ENCODE data around the gene BFSP2.

BFSP2 gene

DNA sequence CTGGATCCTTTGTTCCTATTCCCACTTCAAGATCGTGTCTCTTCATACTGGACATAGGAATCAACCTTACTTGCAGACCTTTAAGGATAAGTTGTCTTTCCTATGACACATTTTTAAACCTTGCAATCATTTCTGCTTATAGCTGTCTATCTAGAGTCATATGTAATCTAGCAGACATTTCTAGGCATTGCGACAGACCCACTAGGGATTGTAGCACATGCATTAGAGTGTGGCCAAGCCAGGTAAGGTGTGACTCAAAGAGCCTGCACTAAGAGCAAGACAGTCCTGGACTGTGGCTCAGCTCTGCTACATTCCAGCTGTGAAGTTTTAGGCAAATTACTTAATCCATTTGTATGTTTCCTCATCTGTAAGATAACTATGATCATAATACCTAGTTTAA lies 38.8 kb upstream of the BFSP2 start:
- no peaks in the 10 kb centered on the region for H3K27me3 ChIP-seq (ENCODE audit: control insufficient read depth, low read length)
- H3K79me2 ChIP-seq (ENCODE audit: control insufficient read depth, low read length): no peaks in the 10 kb centered on the region
- H3F3A ChIP-seq (ENCODE audit: control insufficient read depth, insufficient read depth): no peaks in the 10 kb centered on the region
- H3K9me3 ChIP-seq (ENCODE audit: control insufficient read depth, insufficient read depth, low read length): no peaks in the 10 kb centered on the region
- H3K4me3 ChIP-seq (ENCODE audit: low read length): no peak overlapping the region
- H3K9me2 ChIP-seq (replicated peaks; ENCODE audit: control insufficient read depth, low read length): no peaks in the 10 kb centered on the region
- no peaks in the 10 kb centered on the region for H4K20me1 ChIP-seq (ENCODE audit: control insufficient read depth, insufficient read depth, low read depth, low read length)
- no peak for TF ChIP-seq EZH2phosphoT487 (IDR thresholded peaks at IDR 0.05; ENCODE audit: borderline replicate concordance, low read length)
- TF ChIP-seq, protein P1, sequence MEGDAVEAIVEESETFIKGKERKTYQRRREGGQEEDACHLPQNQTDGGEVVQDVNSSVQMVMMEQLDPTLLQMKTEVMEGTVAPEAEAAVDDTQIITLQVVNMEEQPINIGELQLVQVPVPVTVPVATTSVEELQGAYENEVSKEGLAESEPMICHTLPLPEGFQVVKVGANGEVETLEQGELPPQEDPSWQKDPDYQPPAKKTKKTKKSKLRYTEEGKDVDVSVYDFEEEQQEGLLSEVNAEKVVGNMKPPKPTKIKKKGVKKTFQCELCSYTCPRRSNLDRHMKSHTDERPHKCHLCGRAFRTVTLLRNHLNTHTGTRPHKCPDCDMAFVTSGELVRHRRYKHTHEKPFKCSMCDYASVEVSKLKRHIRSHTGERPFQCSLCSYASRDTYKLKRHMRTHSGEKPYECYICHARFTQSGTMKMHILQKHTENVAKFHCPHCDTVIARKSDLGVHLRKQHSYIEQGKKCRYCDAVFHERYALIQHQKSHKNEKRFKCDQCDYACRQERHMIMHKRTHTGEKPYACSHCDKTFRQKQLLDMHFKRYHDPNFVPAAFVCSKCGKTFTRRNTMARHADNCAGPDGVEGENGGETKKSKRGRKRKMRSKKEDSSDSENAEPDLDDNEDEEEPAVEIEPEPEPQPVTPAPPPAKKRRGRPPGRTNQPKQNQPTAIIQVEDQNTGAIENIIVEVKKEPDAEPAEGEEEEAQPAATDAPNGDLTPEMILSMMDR (IDR thresholded peaks at IDR 0.05; ENCODE audit: low read depth, low read length, poor library complexity, severe bottlenecking): no peak
- H3K27ac ChIP-seq (ENCODE audit: low read depth, low read length): no peak overlapping the region
- no peak overlapping the region for H3K4me2 ChIP-seq (ENCODE audit: low read length)
- no peaks in the 10 kb centered on the region for H3K36me3 ChIP-seq (ENCODE audit: control insufficient read depth, low read length)
- peaks cover 8% of the 10 kb centered on the region for H3K4me1 ChIP-seq (ENCODE audit: control insufficient read depth, low read length)

DNA sequence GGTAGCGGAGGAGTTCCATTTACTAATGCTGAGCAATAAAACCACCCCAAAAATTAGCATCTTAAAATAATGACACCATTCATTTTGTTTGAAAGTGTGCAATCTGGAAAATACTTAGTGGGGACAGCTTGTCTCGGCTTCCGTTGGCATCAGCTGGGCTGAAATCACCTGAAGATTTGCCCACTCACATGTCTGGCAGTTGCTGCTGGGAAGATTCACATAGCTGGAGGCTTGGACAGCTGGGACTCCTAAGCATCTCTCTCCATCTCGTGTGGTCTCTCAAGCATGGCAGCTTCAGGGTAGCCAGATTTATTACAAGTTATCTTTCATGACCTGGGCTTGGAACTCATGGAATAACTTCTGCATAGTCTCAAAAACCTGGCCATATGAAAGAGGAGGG lies 38.4 kb upstream of the BFSP2 start:
- TF ChIP-seq, protein P1 (IDR thresholded peaks at IDR 0.05; ENCODE audit: low read depth, low read length, poor library complexity, severe bottlenecking): no peak
- TF ChIP-seq EZH2phosphoT487 (IDR thresholded peaks at IDR 0.05; ENCODE audit: borderline replicate concordance, low read length): no peak
- Histone ChIP-seq H3K79me2 (ENCODE audit: control insufficient read depth, low read length) (no peaks in the 10 kb centered on the region), H3K4me3 (ENCODE audit: low read length) (no peak overlapping the region), H3K4me2 (ENCODE audit: low read length) (no peak overlapping the region), H3K36me3 (ENCODE audit: control insufficient read depth, low read length) (no peaks in the 10 kb centered on the region), H3K9me2 (replicated peaks; ENCODE audit: control insufficient read depth, low read length) (no peaks in the 10 kb centered on the region), H3K4me1 (ENCODE audit: control insufficient read depth, low read length) (peaks cover 8% of the 10 kb centered on the region), H3K9me3 (ENCODE audit: control insufficient read depth, insufficient read depth, low read length) (no peaks in the 10 kb centered on the region), H3K27me3 (ENCODE audit: control insufficient read depth, low read length) (no peaks in the 10 kb centered on the region), H3K27ac (ENCODE audit: low read depth, low read length) (no peak overlapping the region), H3F3A (ENCODE audit: control insufficient read depth, insufficient read depth) (no peaks in the 10 kb centered on the region), H4K20me1 (ENCODE audit: control insufficient read depth, insufficient read depth, low read depth, low read length) (no peaks in the 10 kb centered on the region)

DNA sequence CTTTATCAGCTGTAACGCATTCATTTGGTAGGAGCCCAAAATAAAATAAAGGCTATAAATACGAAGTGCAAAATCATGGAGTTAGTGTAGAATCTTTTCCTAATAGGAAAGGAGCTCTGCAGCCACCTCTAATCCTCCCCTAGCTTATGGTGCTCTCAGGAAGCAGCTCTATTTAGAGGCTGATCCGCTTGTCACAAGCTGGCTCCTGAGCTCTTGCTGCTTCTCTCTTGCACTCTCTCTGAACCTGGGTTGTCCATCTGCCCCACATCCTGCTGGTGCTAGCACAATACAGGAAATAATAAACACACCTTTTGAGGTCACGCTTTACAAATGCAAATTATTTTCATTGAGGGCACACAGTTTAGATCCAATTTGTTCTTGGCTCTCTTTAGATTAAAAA lies 37.3 kb upstream of the BFSP2 start:
- no peaks in the 10 kb centered on the region for H3K27me3 ChIP-seq (ENCODE audit: control insufficient read depth, low read length)
- H3K27ac ChIP-seq (ENCODE audit: low read depth, low read length): no peak overlapping the region
- no peaks in the 10 kb centered on the region for H3K36me3 ChIP-seq (ENCODE audit: control insufficient read depth, low read length)
- no peaks in the 10 kb centered on the region for H3F3A ChIP-seq (ENCODE audit: control insufficient read depth, insufficient read depth)
- TF ChIP-seq, protein P1 (IDR thresholded peaks at IDR 0.05; ENCODE audit: low read depth, low read length, poor library complexity, severe bottlenecking): no peak
- no peak for TF ChIP-seq EZH2phosphoT487 (IDR thresholded peaks at IDR 0.05; ENCODE audit: borderline replicate concordance, low read length)
- H3K9me3 ChIP-seq (ENCODE audit: control insufficient read depth, insufficient read depth, low read length): no peaks in the 10 kb centered on the region
- no peak overlapping the region for H3K4me3 ChIP-seq (ENCODE audit: low read length)
- H3K79me2 ChIP-seq (ENCODE audit: control insufficient read depth, low read length): no peaks in the 10 kb centered on the region
- no peak overlapping the region for H3K4me2 ChIP-seq (ENCODE audit: low read length)
- no peaks in the 10 kb centered on the region for H4K20me1 ChIP-seq (ENCODE audit: control insufficient read depth, insufficient read depth, low read depth, low read length)
- H3K4me1 ChIP-seq (ENCODE audit: control insufficient read depth, low read length): peaks cover 8% of the 10 kb centered on the region
- no peaks in the 10 kb centered on the region for H3K9me2 ChIP-seq (replicated peaks; ENCODE audit: control insufficient read depth, low read length)

DNA sequence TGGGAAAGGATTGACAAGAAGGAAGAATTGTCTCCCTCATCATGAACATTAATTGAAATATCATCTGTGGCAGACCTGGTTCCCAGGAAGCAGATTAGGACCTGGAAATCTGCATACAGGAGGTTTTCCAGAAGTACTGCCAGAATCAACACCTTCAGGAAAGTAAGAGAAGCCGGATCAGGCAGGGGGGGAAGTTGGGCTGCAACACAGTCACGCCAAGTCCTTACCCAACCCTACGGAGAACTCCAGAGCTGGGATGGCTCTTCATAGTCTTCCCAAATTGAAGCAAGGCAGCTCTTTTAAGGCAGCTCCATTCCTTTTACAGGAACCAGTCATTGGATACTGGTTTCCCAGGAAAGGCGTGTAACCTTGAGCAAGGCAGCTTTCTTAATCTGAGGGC lies 35.2 kb upstream of the BFSP2 start:
- Histone ChIP-seq H3K27me3 (ENCODE audit: control insufficient read depth, low read length) (no peaks in the 10 kb centered on the region), H3K4me1 (ENCODE audit: control insufficient read depth, low read length) (peaks cover 8% of the 10 kb centered on the region), H4K20me1 (ENCODE audit: control insufficient read depth, insufficient read depth, low read depth, low read length) (no peaks in the 10 kb centered on the region), H3K9me3 (ENCODE audit: control insufficient read depth, insufficient read depth, low read length) (no peaks in the 10 kb centered on the region), H3K27ac (ENCODE audit: low read depth, low read length) (no peak overlapping the region), H3F3A (ENCODE audit: control insufficient read depth, insufficient read depth) (no peaks in the 10 kb centered on the region), H3K79me2 (ENCODE audit: control insufficient read depth, low read length) (no peaks in the 10 kb centered on the region), H3K4me2 (ENCODE audit: low read length) (no peak overlapping the region), H3K4me3 (ENCODE audit: low read length) (no peak overlapping the region), H3K36me3 (ENCODE audit: control insufficient read depth, low read length) (no peaks in the 10 kb centered on the region), H3K9me2 (replicated peaks; ENCODE audit: control insufficient read depth, low read length) (no peaks in the 10 kb centered on the region)
- no peak for TF ChIP-seq EZH2phosphoT487 (IDR thresholded peaks at IDR 0.05; ENCODE audit: borderline replicate concordance, low read length)
- TF ChIP-seq, protein P1 (IDR thresholded peaks at IDR 0.05; ENCODE audit: low read depth, low read length, poor library complexity, severe bottlenecking): no peak
